Measurements from ENCODE around the gene THSD7B. TPM values are rescaled to one million over a fixed set of nuclear protein-coding genes. Genes with fewer than 3 reads are reported as not detected.

THSD7B gene
- total RNA-seq, 2 experiments from 2014 or later = not detected

- H3K36me3 Mint-ChIP-seq = no peaks in the 10 kb centered on the region
These were observed 580.6 kb downstream of the THSD7B start for GRCh38 chr2:137345994-137346393.

GRCh38 chr2:137348301-137348700, 583.0 kb downstream of the THSD7B start:
- H3K36me3 Mint-ChIP-seq = no peaks in the 10 kb centered on the region
- DNase-seq (no peak), ATAC-seq (ENCODE audit: low read depth) (no peak)
- POLR2A ChIA-PET = no interaction called here
- H3K27me3 Mint-ChIP-seq = no peaks in the 10 kb centered on the region
- no peaks in the 10 kb centered on the region for H3K9me3 Mint-ChIP-seq
- no peak overlapping the region for H3K27ac Mint-ChIP-seq
- H3K4me3 Mint-ChIP-seq = no peak overlapping the region
- H3K4me1 Mint-ChIP-seq = no peaks in the 10 kb centered on the region

More at GRCh38 chr2:137345994-137346393, 580.6 kb downstream of the THSD7B start:
- Mint-ChIP-seq H3K27me3 (no peaks in the 10 kb centered on the region), H3K27ac (no peak overlapping the region), H3K4me3 (no peak overlapping the region), H3K4me1 (no peaks in the 10 kb centered on the region), H3K9me3 (no peaks in the 10 kb centered on the region)
- no peak for DNase-seq
- no peak for ATAC-seq (ENCODE audit: low read depth)
- POLR2A ChIA-PET = no interaction called here

- no peak overlapping the region for H3K4me3 Mint-ChIP-seq
- no peak for DNase-seq
- no peaks in the 10 kb centered on the region for H3K4me1 Mint-ChIP-seq
- H3K36me3 Mint-ChIP-seq = no peaks in the 10 kb centered on the region
- POLR2A ChIA-PET = no interaction called here
- H3K9me3 Mint-ChIP-seq = peaks cover 10% of the 10 kb centered on the region
- no peak for ATAC-seq (ENCODE audit: low read depth)
- H3K27ac Mint-ChIP-seq = no peak overlapping the region
- H3K27me3 Mint-ChIP-seq = no peaks in the 10 kb centered on the region
These were observed 592.3 kb downstream of the THSD7B start for GRCh38 chr2:137357634-137358033.

- ATAC-seq (ENCODE audit: low read depth) = no peak
- Mint-ChIP-seq H3K36me3 (no peaks in the 10 kb centered on the region), H3K9me3 (peaks cover 6% of the 10 kb centered on the region), H3K27ac (no peak overlapping the region), H3K4me1 (no peaks in the 10 kb centered on the region), H3K27me3 (no peaks in the 10 kb centered on the region), H3K4me3 (no peak overlapping the region)
- DNase-seq = no peak
- POLR2A ChIA-PET = no interaction called here
These were observed 602.0 kb downstream of the THSD7B start for GRCh38 chr2:137367361-137367760.

GRCh38 chr2:137369106-137369505, 603.8 kb downstream of the THSD7B start:
- ATAC-seq (ENCODE audit: low read depth) (no peak), DNase-seq (no peak)
- Mint-ChIP-seq H3K9me3 (peaks cover 4% of the 10 kb centered on the region), H3K27ac (no peak overlapping the region), H3K4me1 (no peaks in the 10 kb centered on the region), H3K27me3 (no peaks in the 10 kb centered on the region), H3K36me3 (no peaks in the 10 kb centered on the region), H3K4me3 (no peak overlapping the region)
- POLR2A ChIA-PET = no interaction called here

- POLR2A ChIA-PET = no interaction called here
- H3K9me3 Mint-ChIP-seq = peaks cover 5% of the 10 kb centered on the region
- no peak overlapping the region for H3K27ac Mint-ChIP-seq
- no peaks in the 10 kb centered on the region for H3K36me3 Mint-ChIP-seq
- no peaks in the 10 kb centered on the region for H3K27me3 Mint-ChIP-seq
- no peak overlapping the region for H3K4me3 Mint-ChIP-seq
- DNase-seq (no peak), ATAC-seq (ENCODE audit: low read depth) (no peak)
- no peaks in the 10 kb centered on the region for H3K4me1 Mint-ChIP-seq
These were observed 613.8 kb downstream of the THSD7B start for GRCh38 chr2:137379186-137379585.

- POLR2A ChIA-PET = no interaction called here
- DNase-seq (no peak), ATAC-seq (ENCODE audit: low read depth) (no peak)
- no peaks in the 10 kb centered on the region for H3K4me1 Mint-ChIP-seq
- peaks cover 5% of the 10 kb centered on the region for H3K9me3 Mint-ChIP-seq
- H3K36me3 Mint-ChIP-seq = no peaks in the 10 kb centered on the region
- H3K4me3 Mint-ChIP-seq = no peak overlapping the region
- H3K27me3 Mint-ChIP-seq = no peaks in the 10 kb centered on the region
- H3K27ac Mint-ChIP-seq = no peak overlapping the region
These were observed 615.3 kb downstream of the THSD7B start for GRCh38 chr2:137380610-137381009.

- Mint-ChIP-seq H3K36me3 (no peaks in the 10 kb centered on the region), H3K27me3 (no peaks in the 10 kb centered on the region), H3K4me1 (no peaks in the 10 kb centered on the region), H3K27ac (no peak overlapping the region), H3K4me3 (no peak overlapping the region), H3K9me3 (peaks cover 5% of the 10 kb centered on the region)
- POLR2A ChIA-PET = no interaction called here
- ATAC-seq (ENCODE audit: low read depth) = no peak
- DNase-seq = no peak
These were observed 616.4 kb downstream of the THSD7B start for GRCh38 chr2:137381731-137382130.

GRCh38 chr2:137383391-137383790, 618.0 kb downstream of the THSD7B start:
- Mint-ChIP-seq H3K27me3 (no peaks in the 10 kb centered on the region), H3K36me3 (no peaks in the 10 kb centered on the region), H3K4me1 (no peaks in the 10 kb centered on the region), H3K4me3 (no peak overlapping the region), H3K9me3 (peaks cover 5% of the 10 kb centered on the region), H3K27ac (no peak overlapping the region)
- no peak for DNase-seq
- POLR2A ChIA-PET = no interaction called here
- ATAC-seq (ENCODE audit: low read depth) = no peak

- POLR2A ChIA-PET = no interaction called here
- H3K27me3 Mint-ChIP-seq = no peaks in the 10 kb centered on the region
- DNase-seq = no peak
- no peaks in the 10 kb centered on the region for H3K36me3 Mint-ChIP-seq
- peaks cover 5% of the 10 kb centered on the region for H3K9me3 Mint-ChIP-seq
- ATAC-seq (ENCODE audit: low read depth) = no peak
- H3K4me1 Mint-ChIP-seq = no peaks in the 10 kb centered on the region
- no peak overlapping the region for H3K4me3 Mint-ChIP-seq
- no peak overlapping the region for H3K27ac Mint-ChIP-seq
These were observed 621.7 kb downstream of the THSD7B start for GRCh38 chr2:137387044-137387443.

- DNase-seq (no peak), ATAC-seq (ENCODE audit: low read depth) (no peak)
- H3K9me3 Mint-ChIP-seq = no peaks in the 10 kb centered on the region
- H3K36me3 Mint-ChIP-seq = no peaks in the 10 kb centered on the region
- H3K27ac Mint-ChIP-seq = no peak overlapping the region
- no peaks in the 10 kb centered on the region for H3K27me3 Mint-ChIP-seq
- H3K4me3 Mint-ChIP-seq = no peak overlapping the region
- POLR2A ChIA-PET = no interaction called here
- no peaks in the 10 kb centered on the region for H3K4me1 Mint-ChIP-seq
These were observed 640.2 kb downstream of the THSD7B start for GRCh38 chr2:137405496-137405895.

GRCh38 chr2:137411585-137411984, 646.2 kb downstream of the THSD7B start:
- H3K4me3 Mint-ChIP-seq = no peak overlapping the region
- ATAC-seq (ENCODE audit: low read depth) = no peak
- POLR2A ChIA-PET = no interaction called here
- H3K27ac Mint-ChIP-seq = no peak overlapping the region
- no peaks in the 10 kb centered on the region for H3K36me3 Mint-ChIP-seq
- H3K9me3 Mint-ChIP-seq = no peaks in the 10 kb centered on the region
- H3K27me3 Mint-ChIP-seq = no peaks in the 10 kb centered on the region
- DNase-seq = no peak
- H3K4me1 Mint-ChIP-seq = no peaks in the 10 kb centered on the region

GRCh38 chr2:137420744-137421143, 655.4 kb downstream of the THSD7B start:
- DNase-seq (no peak), ATAC-seq (ENCODE audit: low read depth) (no peak)
- H3K36me3 Mint-ChIP-seq = no peaks in the 10 kb centered on the region
- H3K27ac Mint-ChIP-seq = no peak overlapping the region
- H3K4me1 Mint-ChIP-seq = no peaks in the 10 kb centered on the region
- no peaks in the 10 kb centered on the region for H3K9me3 Mint-ChIP-seq
- POLR2A ChIA-PET = no interaction called here
- no peaks in the 10 kb centered on the region for H3K27me3 Mint-ChIP-seq
- H3K4me3 Mint-ChIP-seq = no peak overlapping the region

GRCh38 chr2:137435162-137435561, 669.8 kb downstream of the THSD7B start:
- Mint-ChIP-seq H3K36me3 (no peaks in the 10 kb centered on the region), H3K9me3 (peaks cover 4% of the 10 kb centered on the region), H3K27me3 (no peaks in the 10 kb centered on the region), H3K27ac (no peak overlapping the region), H3K4me3 (no peak overlapping the region), H3K4me1 (no peaks in the 10 kb centered on the region)
- POLR2A ChIA-PET = no interaction called here
- no peak for ATAC-seq (ENCODE audit: low read depth)
- DNase-seq = no peak

GRCh38 chr2:137437386-137437785, 672.0 kb downstream of the THSD7B start:
- Mint-ChIP-seq H3K27me3 (no peaks in the 10 kb centered on the region), H3K4me1 (no peaks in the 10 kb centered on the region), H3K4me3 (no peak overlapping the region), H3K9me3 (peaks cover 4% of the 10 kb centered on the region), H3K36me3 (no peaks in the 10 kb centered on the region), H3K27ac (no peak overlapping the region)
- DNase-seq (no peak), ATAC-seq (ENCODE audit: low read depth) (no peak)
- POLR2A ChIA-PET = no interaction called here
